GM10266 (cell line): ENCODE measurements around the gene RPS4Y2.

Experiments used
- DNase-seq: peaks from one replicate; pipeline ENCODE4 v3.0.0; 2012; ENCODE audit errors: extremely low spot score
- CTCF ChIP-seq: IDR thresholded peaks from 2 replicates; pipeline ENCODE4 v1.5.1; 2012; ENCODE audit warnings: mild to moderate bottlenecking, low read depth; ENCODE audit not compliant: control insufficient read depth, insufficient read depth; ENCODE audit errors: missing control alignments

Gene RPS4Y2

GRCh38 chrY:20755808-20756207, at the start of gene RPS4Y2:
Gene RPS4Y2 (plus strand): TSS chrY:20756108. CDS start chrY:20756164, 56 bp downstream.
- DNase-seq = no peak
- TF ChIP-seq CTCF = no peak

- DNase-seq = no peak
- TF ChIP-seq CTCF = no peak
Measured at GRCh38 chrY:20714391-20714790, 41.5 kb upstream of the RPS4Y2 start.

GRCh38 chrY:20726184-20726907, 29.6 kb upstream of the RPS4Y2 start:
- DNase-seq = no peak
- no peak for TF ChIP-seq CTCF

- no peak for TF ChIP-seq CTCF
- DNase-seq = no peak
Measured at GRCh38 chrY:20735200-20735599, 20.7 kb upstream of the RPS4Y2 start.

- no peak for TF ChIP-seq CTCF
- no peak for DNase-seq
Measured at GRCh38 chrY:20739806-20740205, 16.1 kb upstream of the RPS4Y2 start.

- TF ChIP-seq CTCF = peak; percentile 46
- peak; percentile 13 for DNase-seq
Measured at GRCh38 chrY:20740609-20741008, 15.3 kb upstream of the RPS4Y2 start.

- TF ChIP-seq CTCF = peak; percentile 23
Measured at GRCh38 chrY:20745060-20745459, 10.8 kb upstream of the RPS4Y2 start.

More at GRCh38 chrY:20745060-20745459, 10.8 kb upstream of the RPS4Y2 start:
- no peak for DNase-seq
